GM10266 (cell line): Measurements from ENCODE around the gene FOXA2.

Source experiments
- DNase-seq: peaks from one replicate; pipeline ENCODE4 v3.0.0; 2012; ENCODE audit errors: extremely low spot score
- CTCF ChIP-seq: IDR thresholded peaks from 2 replicates; pipeline ENCODE4 v1.5.1; 2012; ENCODE audit warnings: mild to moderate bottlenecking, low read depth; ENCODE audit not compliant: control insufficient read depth, insufficient read depth; ENCODE audit errors: missing control alignments

Gene FOXA2

GRCh38 chr20:22619806-22620205, 35.4 kb upstream of the FOXA2 start:
- no peak for DNase-seq

GRCh38 chr20:22619272-22619671, 34.9 kb upstream of the FOXA2 start:
- DNase-seq, result no peak
- TF ChIP-seq CTCF, result no peak

More at GRCh38 chr20:22619806-22620205, 35.4 kb upstream of the FOXA2 start:
- TF ChIP-seq CTCF, result no peak

GRCh38 chr20:22617160-22617559, 32.8 kb upstream of the FOXA2 start:
- TF ChIP-seq CTCF, result no peak
- DNase-seq, result no peak

- TF ChIP-seq CTCF, result no peak
Observed at GRCh38 chr20:22616551-22616950, 32.2 kb upstream of the FOXA2 start.

GRCh38 chr20:22615425-22615824, 31.1 kb upstream of the FOXA2 start:
- TF ChIP-seq CTCF, result no peak

More at GRCh38 chr20:22616551-22616950, 32.2 kb upstream of the FOXA2 start:
- DNase-seq, result no peak

GRCh38 chr20:22611636-22612035, 27.3 kb upstream of the FOXA2 start:
- no peak for DNase-seq
- TF ChIP-seq CTCF, result no peak

More at GRCh38 chr20:22615425-22615824, 31.1 kb upstream of the FOXA2 start:
- no peak for DNase-seq

- no peak for TF ChIP-seq CTCF
- no peak for DNase-seq
Observed at GRCh38 chr20:22607695-22608094, 23.3 kb upstream of the FOXA2 start.
